PC-3 (cell line): ENCODE results near the gene ANKRD35. TPM values are rescaled to one million over a fixed set of nuclear protein-coding genes. Genes with fewer than 3 reads are reported as not detected.
A peak's percentile ranks its signal among the peaks of the same experiment; 100 is the strongest.

ENCODE experiments used
- ATAC-seq: fragments of 200-7000 bp; cut with Tn5 transposase; 2 replicates; pipeline ENCODE4 v1.9.1; 2020; ENCODE audit warnings: mild to moderate bottlenecking, moderate library complexity
- BruUV-seq: library from RNA; stranded (reverse); fragments of 400-500 nt; replicated peaks from 2 replicates; lab custom pipeline; 2021; lab: Mats Ljungman, UMichigan
- CTCF ChIA-PET: fragments of 300-600 bp; sonication (Branson Sonifier 250); formaldehyde crosslinking; loops from one replicate; lab custom pipeline; 2022; ENCODE audit warnings: antibody characterized with exemption; lab: Charles Lee
- POLR2A ChIA-PET: fragments of 300-600 bp; sonication (Branson Sonifier 250); formaldehyde crosslinking; loops from one replicate; lab custom pipeline; 2022; ENCODE audit warnings: antibody characterized with exemption; ENCODE audit not compliant: unreplicated experiment; lab: Charles Lee
- DNase-seq: peaks from one replicate; pipeline ENCODE4 v3.0.0-alpha.2; 2015
- H2AFZ ChIP-seq: fragments of 300-600 bp; sonication (generic); 2 replicates; pipeline ENCODE4 v1.6.0; 2016; ENCODE audit warnings: antibody characterized with exemption, low read length
- H3F3A ChIP-seq: fragments of 300-600 bp; sonication (generic); one replicate; pipeline ENCODE4 v1.6.0; 2017; ENCODE audit warnings: antibody characterized with exemption, low read length, control low read depth, mild to moderate bottlenecking; ENCODE audit not compliant: unreplicated experiment
- H3K27ac ChIP-seq: fragments of 300-600 bp; sonication (generic); 2 replicates; pipeline ENCODE4 v1.5.1; 2016; ENCODE audit warnings: mild to moderate bottlenecking, low read length
- H3K27me3 ChIP-seq: fragments of 300-600 bp; sonication (generic); 2 replicates; pipeline ENCODE4 v1.6.1; 2016; ENCODE audit warnings: low read length, mixed read lengths
- H3K36me3 ChIP-seq: fragments of 300-600 bp; sonication (generic); 2 replicates; pipeline ENCODE4 v1.6.1; 2016; ENCODE audit warnings: low read depth, mixed run types, low read length, mixed read lengths
- H3K4me1 ChIP-seq: fragments of 300-600 bp; sonication (generic); 2 replicates; pipeline ENCODE4 v1.5.1; 2016; ENCODE audit warnings: low read length; ENCODE audit not compliant: insufficient read depth
- H3K4me2 ChIP-seq: fragments of 300-600 bp; sonication (generic); 2 replicates; pipeline ENCODE4 v1.6.0; 2016; ENCODE audit warnings: low read length
- H3K4me3 ChIP-seq: fragments of 300-600 bp; sonication (generic); 2 replicates; pipeline ENCODE4 v1.5.1; 2016; ENCODE audit warnings: mild to moderate bottlenecking, low read length, mixed read lengths
- H3K79me2 ChIP-seq: fragments of 300-600 bp; sonication (generic); 2 replicates; pipeline ENCODE4 v1.6.1; 2017; ENCODE audit warnings: low read length, mixed read lengths
- H3K9ac ChIP-seq: fragments of 300-600 bp; sonication (generic); 2 replicates; pipeline ENCODE4 v1.6.0; 2016; ENCODE audit warnings: mild to moderate bottlenecking, low read length
- H3K9me2 ChIP-seq: fragments of 300-600 bp; sonication (generic); replicated peaks from 2 replicates; pipeline ENCODE4 v1.6.1; 2016; ENCODE audit warnings: mixed run types, low read length, mixed read lengths
- H3K9me3 ChIP-seq: fragments of 300-600 bp; sonication (generic); 2 replicates; pipeline ENCODE4 v1.6.1; 2016; ENCODE audit warnings: low read length, mixed read lengths
- H4K20me1 ChIP-seq: fragments of 300-600 bp; sonication (generic); 2 replicates; pipeline ENCODE4 v1.6.1; 2016; ENCODE audit warnings: low read length, mixed read lengths
- EZH2 ChIP-seq: fragments of 300-600 bp; sonication (generic); IDR thresholded peaks from one replicate; pipeline ENCODE4 v1.6.1; 2017; ENCODE audit warnings: antibody characterized with exemption, mild to moderate bottlenecking, low read length; ENCODE audit not compliant: unreplicated experiment
- EZH2phosphoT487 ChIP-seq: fragments of 300-600 bp; sonication (generic); IDR thresholded peaks from 2 replicates; pipeline ENCODE4 v1.6.1; 2018; ENCODE audit warnings: mild to moderate bottlenecking, antibody characterized with exemption, low read length, borderline replicate concordance
- intact Hi-C: fragments of 100-400 bp; cut with micrococcal nuclease; formaldehyde crosslinking; loops from 2 replicates; pipeline ENCODE4 v1.9.0; 2023
- total RNA-seq: library from RNA; depleted of rRNA; stranded (reverse); fragments of >200 nt; gene quantifications from 2 replicates; pipeline ENCODE4 v1.2.3, GENCODE V29; 2014
- TF ChIP-seq, protein P1 (sequence below): fragments of 300-600 bp; sonication (generic); conservative IDR thresholded peaks from 2 replicates; pipeline ENCODE4 v1.5.1; 2017; ENCODE audit warnings: antibody characterized with exemption, low read depth, mild to moderate bottlenecking, low read length

ANKRD35 gene
- total RNA-seq, 1 experiment from 2014 or later, result 0.07 TPM

DNA sequence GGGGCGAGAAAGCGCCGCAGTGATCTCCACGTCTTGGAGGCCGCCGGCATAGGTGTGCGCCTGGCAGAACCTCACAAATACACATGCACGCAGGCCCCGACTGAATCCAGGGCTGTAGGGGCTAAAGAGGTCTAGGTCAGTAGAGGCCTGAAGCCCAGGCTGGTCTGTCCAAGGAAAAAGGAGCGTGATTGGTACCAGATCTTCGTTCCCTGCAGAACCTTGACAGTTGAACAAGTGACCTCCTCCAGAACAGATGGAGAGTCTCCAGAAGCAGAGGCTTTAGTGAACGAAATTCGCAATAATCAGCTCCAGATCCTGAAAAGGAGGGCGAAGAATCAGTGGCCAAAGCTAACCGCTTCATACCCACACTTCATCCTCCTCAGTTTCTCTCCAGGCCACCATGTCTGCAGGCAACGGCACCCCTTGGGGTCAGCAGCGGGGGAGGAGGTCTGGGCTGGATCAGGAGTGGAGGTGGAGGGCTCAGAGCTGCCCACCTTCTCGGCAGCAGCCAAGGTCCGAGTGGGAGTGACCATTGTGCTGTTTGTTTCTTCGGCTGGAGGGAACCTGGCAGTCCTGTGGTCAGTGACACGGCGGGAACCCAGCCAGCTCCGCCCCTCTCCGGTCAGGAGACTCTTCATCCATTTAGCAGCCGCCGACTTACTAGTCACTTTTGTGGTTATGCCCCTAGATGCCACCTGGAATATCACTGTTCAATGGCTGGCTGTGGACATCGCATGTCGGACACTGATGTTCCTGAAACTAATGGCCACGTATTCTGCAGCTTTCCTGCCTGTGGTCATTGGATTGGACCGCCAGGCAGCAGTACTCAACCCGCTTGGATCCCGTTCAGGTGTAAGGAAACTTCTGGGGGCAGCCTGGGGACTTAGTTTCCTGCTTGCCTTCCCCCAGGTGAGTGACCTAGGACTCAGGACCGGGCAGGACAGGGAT is 33.6 kb upstream of the ANKRD35 start:
- CTCF ChIA-PET, result interaction anchor here (0.6 to 1.4 kb wide), 2 partner anchors 27 to 43 kb away, joined by 3 to 6 read pairs; no protein-coding TSS in a partner anchor

DNA sequence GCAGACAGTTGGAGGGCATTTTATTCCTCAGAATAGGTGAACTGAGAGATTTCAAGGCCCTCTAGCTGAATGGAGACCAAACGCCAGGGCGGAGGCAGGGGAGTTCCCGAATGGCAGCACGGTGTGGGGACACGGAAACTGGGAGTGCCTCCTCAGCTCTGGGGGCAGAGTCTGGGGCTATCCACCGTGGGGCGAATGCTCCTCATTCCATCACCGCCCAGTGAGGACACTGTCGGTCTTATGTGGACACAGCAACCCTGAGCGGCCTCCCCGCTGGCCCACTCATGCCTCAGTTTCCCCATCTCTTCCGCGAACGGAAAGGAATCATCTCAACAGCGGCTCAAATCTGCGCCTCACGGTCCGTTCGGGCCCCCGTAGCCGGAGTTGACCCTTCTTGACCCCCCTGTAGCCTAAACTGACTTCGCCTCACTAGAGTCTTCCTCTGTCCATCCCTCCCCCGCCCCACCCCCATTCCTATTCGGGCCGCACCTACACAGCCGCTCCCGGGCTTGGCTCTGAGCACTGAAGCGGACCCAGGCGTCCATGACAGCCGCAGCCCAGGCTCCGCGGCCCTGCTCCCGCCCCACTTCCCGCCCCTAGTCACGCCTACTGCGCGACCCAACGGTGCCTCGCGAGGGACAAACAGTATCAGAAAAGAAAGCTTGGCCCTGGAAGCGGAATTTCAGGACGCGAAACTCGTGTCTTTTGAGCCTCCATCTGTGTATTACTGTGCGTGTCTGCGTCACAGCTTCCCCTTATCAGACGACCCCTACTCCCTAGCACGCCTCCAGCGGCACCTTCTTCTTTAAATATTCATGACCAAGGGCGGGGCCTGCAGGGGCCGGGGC is 32.7 kb upstream of the ANKRD35 start, which contains the start of gene PEX11B:
Gene PEX11B, minus strand, starts transcription at position 574 of the 848 bp plus-strand sequence. Its CDS starts 29 bp downstream, at position 545.
- ATAC-seq (peak; percentile 79), DNase-seq (peak; percentile 86)
- CTCF ChIA-PET, result interaction anchor here (0.6 to 1.4 kb wide), 2 partner anchors 26 to 44 kb away, joined by 3 to 6 read pairs; no protein-coding TSS in a partner anchor
- H3K79me2 ChIP-seq, result peaks cover 15% of the 10 kb centered on the region
- peak within 1 kb of the TSS; percentile 72 for H3K27ac ChIP-seq
- peak within 1 kb of the TSS; percentile 77 for H2AFZ ChIP-seq
- BruUV-seq, result TSS peak; percentile 27
- intact Hi-C loops, result loop anchor here (2.0 to 5.0 kb wide), 2 partner anchors 39 to 60 kb away; partner anchors contain the start of genes LIX1L and PIAS3
- H3K4me2 ChIP-seq, result peak within 1 kb of the TSS; percentile 99
- peaks cover 18% of the 10 kb centered on the region for H3F3A ChIP-seq
- peaks cover 7% of the 10 kb centered on the region for H3K36me3 ChIP-seq
- POLR2A ChIA-PET, result interaction anchor here (0.5 to 1.0 kb wide), 3 partner anchors 27 to 91 kb away, joined by 3 to 6 read pairs (median 4); no protein-coding TSS in a partner anchor
- no peaks in the 10 kb centered on the region for H3K9me2 ChIP-seq
- H3K9ac ChIP-seq, result peak within 1 kb of the TSS; percentile 81
- no peaks in the 10 kb centered on the region for H3K9me3 ChIP-seq
- TF ChIP-seq, protein P1, sequence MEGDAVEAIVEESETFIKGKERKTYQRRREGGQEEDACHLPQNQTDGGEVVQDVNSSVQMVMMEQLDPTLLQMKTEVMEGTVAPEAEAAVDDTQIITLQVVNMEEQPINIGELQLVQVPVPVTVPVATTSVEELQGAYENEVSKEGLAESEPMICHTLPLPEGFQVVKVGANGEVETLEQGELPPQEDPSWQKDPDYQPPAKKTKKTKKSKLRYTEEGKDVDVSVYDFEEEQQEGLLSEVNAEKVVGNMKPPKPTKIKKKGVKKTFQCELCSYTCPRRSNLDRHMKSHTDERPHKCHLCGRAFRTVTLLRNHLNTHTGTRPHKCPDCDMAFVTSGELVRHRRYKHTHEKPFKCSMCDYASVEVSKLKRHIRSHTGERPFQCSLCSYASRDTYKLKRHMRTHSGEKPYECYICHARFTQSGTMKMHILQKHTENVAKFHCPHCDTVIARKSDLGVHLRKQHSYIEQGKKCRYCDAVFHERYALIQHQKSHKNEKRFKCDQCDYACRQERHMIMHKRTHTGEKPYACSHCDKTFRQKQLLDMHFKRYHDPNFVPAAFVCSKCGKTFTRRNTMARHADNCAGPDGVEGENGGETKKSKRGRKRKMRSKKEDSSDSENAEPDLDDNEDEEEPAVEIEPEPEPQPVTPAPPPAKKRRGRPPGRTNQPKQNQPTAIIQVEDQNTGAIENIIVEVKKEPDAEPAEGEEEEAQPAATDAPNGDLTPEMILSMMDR, result no peak
- TF ChIP-seq EZH2 (no peak), EZH2phosphoT487 (no peak)
- H3K27me3 ChIP-seq, result no peaks in the 10 kb centered on the region
- H4K20me1 ChIP-seq, result no peaks in the 10 kb centered on the region
- H3K4me1 ChIP-seq, result peaks cover 24% of the 10 kb centered on the region
- peak within 1 kb of the TSS; percentile 81 for H3K4me3 ChIP-seq

More for the DNA sequence above, 33.6 kb upstream of the ANKRD35 start:
- H3F3A ChIP-seq, result peaks cover 18% of the 10 kb centered on the region
- H3K9me3 ChIP-seq, result no peaks in the 10 kb centered on the region
- no peaks in the 10 kb centered on the region for H3K27me3 ChIP-seq
- no peaks in the 10 kb centered on the region for H3K9me2 ChIP-seq
- peak overlapping the region; percentile 99 for H3K4me2 ChIP-seq
- BruUV-seq, result TSS peak; percentile 73
- no peaks in the 10 kb centered on the region for H4K20me1 ChIP-seq
- intact Hi-C loops, result loop anchor here (1.0 to 5.0 kb wide), 4 partner anchors 8 to 60 kb away; partner anchors contain the start of genes LIX1L, PIAS3 and RBM8A
- DNase-seq, result peak; percentile 82
- peak overlapping the region; percentile 72 for H3K27ac ChIP-seq
- H3K4me1 ChIP-seq, result peaks cover 24% of the 10 kb centered on the region
- peaks cover 8% of the 10 kb centered on the region for H3K36me3 ChIP-seq
- H2AFZ ChIP-seq, result peak overlapping the region; percentile 77
- TF ChIP-seq EZH2phosphoT487, result no peak
- TF ChIP-seq EZH2, result no peak
- TF ChIP-seq, protein P1, result no peak
- H3K4me3 ChIP-seq, result peak overlapping the region; percentile 81
- ATAC-seq, result peak; percentile 82
- H3K79me2 ChIP-seq, result peaks cover 15% of the 10 kb centered on the region
- H3K9ac ChIP-seq, result peak overlapping the region; percentile 81
- POLR2A ChIA-PET, result interaction anchor here (0.5 to 1.0 kb wide), 6 partner anchors 27 to 90 kb away, joined by 3 to 7 read pairs (median 4); partner anchors contain the start of gene NUDT17
